Fibroblast of the aortic adventitia (primary cell): ENCODE data around the gene KCNJ6. TPM values are rescaled to one million over a fixed set of nuclear protein-coding genes. Genes with fewer than 3 reads are reported as not detected.
A peak's percentile ranks its signal among the peaks of the same experiment; 100 is the strongest.
"Not testable (repeated sequence)": the region's sequence is repeated elsewhere in the genome, so short reads cannot be mapped to it uniquely, and the experiment has no call there.

Experiments
- DNase-seq: peaks from one replicate; pipeline ENCODE4 v3.0.0-alpha.2; 2010; ENCODE audit warnings: low read depth
- H3K4me3 ChIP-seq: 2 replicates; pipeline ENCODE4 v1.5.1; 2011; ENCODE audit warnings: low read depth, mild to moderate bottlenecking, control low read depth, low read length, moderate library complexity
- CTCF ChIP-seq: IDR thresholded peaks from 2 replicates; pipeline ENCODE4 v1.5.1; 2011; ENCODE audit warnings: mild to moderate bottlenecking, low read length, control low read depth, inconsistent platforms; ENCODE audit not compliant: insufficient read depth
- total RNA-seq: library from RNA; depleted of rRNA; stranded (reverse); fragments of >200 nt; gene quantifications from 2 replicates; pipeline ENCODE4 v1.2.3, GENCODE V29; 2012; ENCODE audit warnings: low replicate concordance

KCNJ6 gene
- total RNA-seq, 1 donor, result under 0.01 TPM

- peak; percentile 77 for DNase-seq
- H3K4me3 ChIP-seq, result no peak overlapping the region
- no peak for TF ChIP-seq CTCF
These were observed 245.4 kb downstream of the KCNJ6 start for GRCh38 chr21:37670883-37671282.

- no peak for TF ChIP-seq CTCF
- DNase-seq, result no peak
These were observed 247.0 kb downstream of the KCNJ6 start for GRCh38 chr21:37669249-37669648.

GRCh38 chr21:37668462-37669239 lies 247.6 kb downstream of the KCNJ6 start:
- no peak for DNase-seq
- no peak for TF ChIP-seq CTCF
- H3K4me3 ChIP-seq, result no peak overlapping the region

More at GRCh38 chr21:37669249-37669648, 247.0 kb downstream of the KCNJ6 start:
- no peak overlapping the region for H3K4me3 ChIP-seq

GRCh38 chr21:37667380-37667779 lies 248.9 kb downstream of the KCNJ6 start:
- no peak for TF ChIP-seq CTCF
- DNase-seq, result no peak
- H3K4me3 ChIP-seq, result no peak overlapping the region

GRCh38 chr21:37665230-37666024 lies 250.8 kb downstream of the KCNJ6 start:
- H3K4me3 ChIP-seq, result no peak overlapping the region
- no peak for TF ChIP-seq CTCF
- DNase-seq, result peak; percentile 76

- DNase-seq, H3K4me3 ChIP-seq: not testable (repeated sequence)
These were observed 254.0 kb downstream of the KCNJ6 start for GRCh38 chr21:37662227-37662626.

GRCh38 chr21:37660709-37661108 lies 255.5 kb downstream of the KCNJ6 start:
- DNase-seq, result no peak
- H3K4me3 ChIP-seq, result no peak overlapping the region
- TF ChIP-seq CTCF, result no peak
